GM12892 (cell line): ENCODE data around the gene NTPCR.

Source experiments
- POLR2A ChIP-seq: IDR thresholded peaks from 2 replicates; pipeline ENCODE4 v1.6.1; 2011; ENCODE audit warnings: low read depth, low read length, control low read depth
- POLR2AphosphoS5 ChIP-seq: IDR thresholded peaks from 2 replicates; pipeline ENCODE4 v1.6.1; 2011; ENCODE audit warnings: low read depth, low read length, control low read depth

DNA sequence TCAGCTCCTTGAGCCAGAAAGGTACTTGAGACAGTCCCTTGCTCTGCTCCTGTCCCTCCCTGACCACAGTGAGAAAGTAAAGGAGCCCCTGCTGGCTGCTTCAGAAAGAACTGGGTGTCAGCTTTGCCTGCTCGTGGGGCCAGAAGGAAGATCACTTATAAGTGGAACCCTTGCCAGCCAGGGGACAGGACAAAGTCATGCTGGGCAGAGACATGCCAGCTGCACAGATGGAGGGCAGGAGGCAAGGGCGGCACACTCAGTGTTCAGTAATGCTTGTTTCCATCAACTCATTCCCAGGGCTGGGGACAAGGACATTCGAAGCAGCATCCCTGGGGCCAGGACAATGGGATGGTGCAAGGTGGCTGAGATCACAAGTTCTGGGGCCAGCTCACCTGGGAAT lies 41.8 kb downstream of the NTPCR start:
- TF ChIP-seq POLR2AphosphoS5: no peak
- TF ChIP-seq POLR2A: no peak
